ENCODE results near the gene ACMSD. TPM values are rescaled to one million over a fixed set of nuclear protein-coding genes. Genes with fewer than 3 reads are reported as not detected.

Gene ACMSD
- total RNA-seq, 4 donors from 2014 or later = not detected

DNA sequence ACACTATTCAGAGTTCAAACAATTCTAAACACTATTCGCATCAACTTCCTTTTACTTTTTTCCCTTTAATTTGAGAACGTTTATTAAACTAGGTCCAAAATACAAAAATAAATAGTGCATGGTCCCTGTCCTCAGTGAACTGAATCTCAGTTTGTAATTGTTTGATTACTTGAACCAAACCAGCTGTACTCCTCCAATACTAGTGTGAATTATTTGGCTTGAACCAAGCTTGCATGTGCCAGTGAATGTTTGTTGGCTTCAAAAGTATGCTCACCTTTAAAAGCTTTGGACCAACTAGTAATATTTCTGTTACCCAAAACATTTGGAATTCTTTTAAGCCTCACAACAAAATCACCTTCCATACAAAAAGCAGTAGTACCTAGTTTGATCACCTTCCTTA lies 95.7 kb downstream of the ACMSD start:
- no peak for TF ChIP-seq POLR2A (IDR thresholded peaks at IDR 0.05)
- TF ChIP-seq, protein P1, sequence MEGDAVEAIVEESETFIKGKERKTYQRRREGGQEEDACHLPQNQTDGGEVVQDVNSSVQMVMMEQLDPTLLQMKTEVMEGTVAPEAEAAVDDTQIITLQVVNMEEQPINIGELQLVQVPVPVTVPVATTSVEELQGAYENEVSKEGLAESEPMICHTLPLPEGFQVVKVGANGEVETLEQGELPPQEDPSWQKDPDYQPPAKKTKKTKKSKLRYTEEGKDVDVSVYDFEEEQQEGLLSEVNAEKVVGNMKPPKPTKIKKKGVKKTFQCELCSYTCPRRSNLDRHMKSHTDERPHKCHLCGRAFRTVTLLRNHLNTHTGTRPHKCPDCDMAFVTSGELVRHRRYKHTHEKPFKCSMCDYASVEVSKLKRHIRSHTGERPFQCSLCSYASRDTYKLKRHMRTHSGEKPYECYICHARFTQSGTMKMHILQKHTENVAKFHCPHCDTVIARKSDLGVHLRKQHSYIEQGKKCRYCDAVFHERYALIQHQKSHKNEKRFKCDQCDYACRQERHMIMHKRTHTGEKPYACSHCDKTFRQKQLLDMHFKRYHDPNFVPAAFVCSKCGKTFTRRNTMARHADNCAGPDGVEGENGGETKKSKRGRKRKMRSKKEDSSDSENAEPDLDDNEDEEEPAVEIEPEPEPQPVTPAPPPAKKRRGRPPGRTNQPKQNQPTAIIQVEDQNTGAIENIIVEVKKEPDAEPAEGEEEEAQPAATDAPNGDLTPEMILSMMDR (IDR thresholded peaks at IDR 0.05) = no peak
- H3K4me3 ChIP-seq (ENCODE audit: low read depth, poor library complexity, severe bottlenecking) = no peak overlapping the region
- intact Hi-C loops (cut with DNase I; ENCODE audit: low total_unique reads) = no loop called here
- DNase-seq (ENCODE audit: low spot score in 2 of 2) = no peak
- 58 to 68% methylated on average over 2 of the region's 2 CpGs for WGBS, 2 donors

DNA sequence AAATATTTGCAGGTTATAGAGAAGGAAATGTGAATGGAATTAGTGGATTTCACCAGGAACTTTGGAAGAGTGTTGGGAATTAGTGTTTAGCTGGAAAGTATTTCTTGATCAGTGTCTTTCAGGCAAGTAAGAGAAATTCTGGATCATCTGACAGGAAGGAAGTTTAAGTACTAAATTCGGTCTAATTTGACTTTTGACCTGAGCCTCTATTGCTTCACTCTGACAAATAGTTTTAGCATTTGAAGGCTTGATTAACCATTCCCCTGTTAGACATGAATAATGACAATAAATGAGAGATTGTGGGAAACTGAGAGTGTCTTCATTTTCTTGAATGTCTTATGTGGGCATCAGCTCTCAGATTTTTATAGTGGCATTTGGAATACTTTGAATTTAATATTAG lies 96.2 kb downstream of the ACMSD start:
- WGBS, 2 donors = 20 to 29% methylated on average over 1 of the region's 1 CpG
- no peak overlapping the region for H3K4me3 ChIP-seq (ENCODE audit: low read depth, poor library complexity, severe bottlenecking)
- no peak for TF ChIP-seq POLR2A (IDR thresholded peaks at IDR 0.05)
- TF ChIP-seq, protein P1 (IDR thresholded peaks at IDR 0.05) = no peak
- no peak for DNase-seq (ENCODE audit: low spot score in 2 of 2)
- intact Hi-C loops (cut with DNase I; ENCODE audit: low total_unique reads) = no loop called here

DNA sequence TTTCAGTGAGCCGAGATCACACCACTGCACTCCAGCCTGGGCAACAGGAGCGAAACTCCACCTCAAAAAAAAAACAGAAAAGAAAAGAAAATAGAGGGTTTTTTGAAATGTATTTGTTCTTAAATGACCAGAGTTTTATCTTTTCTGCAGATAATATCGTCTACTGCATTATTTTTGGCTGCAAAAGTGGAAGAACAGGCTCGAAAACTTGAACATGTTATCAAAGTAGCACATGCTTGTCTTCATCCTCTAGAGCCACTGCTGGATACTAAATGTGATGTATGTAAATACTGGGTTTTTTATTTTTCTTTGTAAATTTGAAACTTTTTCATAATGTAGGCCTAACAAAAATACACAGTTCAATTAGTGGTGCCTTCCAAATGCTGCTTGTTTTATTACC lies 98.3 kb downstream of the ACMSD start:
- no peak overlapping the region for H3K4me3 ChIP-seq (ENCODE audit: low read depth, poor library complexity, severe bottlenecking)
- TF ChIP-seq, protein P1 (IDR thresholded peaks at IDR 0.05) = no peak
- no peak for TF ChIP-seq POLR2A (IDR thresholded peaks at IDR 0.05)
- 49 to 62% methylated on average over 4 of the region's 4 CpGs for WGBS, 2 donors
- no peak for DNase-seq (ENCODE audit: low spot score in 2 of 2)
- intact Hi-C loops (cut with DNase I; ENCODE audit: low total_unique reads) = no loop called here

DNA sequence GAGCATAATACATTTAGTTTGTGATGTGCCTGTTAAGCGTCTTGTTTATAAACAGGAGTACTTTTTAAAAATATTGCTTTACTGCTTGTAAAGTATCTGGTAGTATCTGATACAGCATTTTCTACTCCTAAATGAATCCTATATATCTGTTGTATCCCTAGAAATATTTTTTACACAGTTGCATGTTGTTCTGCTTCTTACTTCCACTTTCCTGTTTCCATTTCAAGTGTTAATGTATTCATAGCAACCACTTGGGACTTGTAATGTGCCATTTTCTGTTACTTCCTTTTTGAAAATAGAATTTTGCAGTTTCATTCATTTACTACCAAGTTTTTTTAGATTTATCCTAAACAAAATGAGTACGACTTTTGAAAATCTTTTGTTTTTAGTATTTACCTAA lies 105.1 kb downstream of the ACMSD start:
- intact Hi-C loops (cut with DNase I; ENCODE audit: low total_unique reads) = no loop called here
- 83 to 86% methylated on average over 2 of the region's 2 CpGs for WGBS, 2 donors
- H3K4me3 ChIP-seq (ENCODE audit: low read depth, poor library complexity, severe bottlenecking) = no peak overlapping the region
- no peak for DNase-seq (ENCODE audit: low spot score in 2 of 2)
- TF ChIP-seq, protein P1 (IDR thresholded peaks at IDR 0.05) = no peak

DNA sequence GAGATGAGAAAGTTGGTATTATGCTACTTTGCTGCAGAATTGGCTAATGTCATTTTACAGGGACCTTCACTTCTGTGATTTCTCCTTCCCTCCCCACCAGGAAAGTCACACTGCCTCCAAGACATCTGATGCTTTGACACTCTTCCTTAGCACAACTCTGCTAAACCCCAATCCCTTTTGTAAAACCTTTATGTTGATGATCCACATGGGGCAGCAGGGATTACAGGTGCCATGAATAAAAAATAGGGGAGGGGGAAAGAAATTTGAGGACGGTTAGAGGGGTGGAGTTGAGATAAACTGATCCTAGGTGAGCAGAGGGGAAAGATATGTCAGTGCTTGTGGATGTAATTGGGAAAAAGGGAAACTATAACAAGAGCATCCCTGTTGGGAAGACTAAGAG lies 106.6 kb downstream of the ACMSD start:
- no peak overlapping the region for H3K4me3 ChIP-seq (ENCODE audit: low read depth, poor library complexity, severe bottlenecking)
- intact Hi-C loops (cut with DNase I; ENCODE audit: low total_unique reads) = no loop called here
- 78 to 91% methylated on average over 1 of the region's 1 CpG for WGBS, 2 donors
- no peak for TF ChIP-seq POLR2A (IDR thresholded peaks at IDR 0.05)
- TF ChIP-seq, protein P1 (IDR thresholded peaks at IDR 0.05) = no peak
- no peak for DNase-seq (ENCODE audit: low spot score in 2 of 2)

DNA sequence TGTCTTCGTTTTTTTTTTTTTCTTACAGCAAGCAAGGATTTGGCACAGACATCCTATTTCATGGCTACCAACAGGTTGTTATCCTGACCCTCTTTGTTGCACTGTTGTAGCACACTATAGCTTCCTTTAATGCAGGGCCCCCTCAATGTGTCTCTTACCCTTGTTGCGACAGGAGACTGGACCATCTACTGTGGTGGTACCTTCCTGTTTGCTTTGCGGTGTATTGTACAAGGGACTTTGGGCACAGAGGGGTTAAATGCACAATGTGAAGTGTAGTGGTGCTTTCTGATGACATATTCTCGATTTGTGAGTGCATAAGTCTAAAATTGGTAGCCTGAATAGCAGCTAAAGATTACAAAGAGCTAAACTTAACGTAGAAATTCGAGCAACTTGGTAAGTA lies 107.7 kb downstream of the ACMSD start:
- H3K4me3 ChIP-seq (ENCODE audit: low read depth, poor library complexity, severe bottlenecking) = no peak overlapping the region
- intact Hi-C loops (cut with DNase I; ENCODE audit: low total_unique reads) = no loop called here
- TF ChIP-seq, protein P1 (IDR thresholded peaks at IDR 0.05) = no peak
- no peak for TF ChIP-seq POLR2A (IDR thresholded peaks at IDR 0.05)
- 89 to 92% methylated on average over 6 of the region's 6 CpGs for WGBS, 2 donors
- no peak for DNase-seq (ENCODE audit: low spot score in 2 of 2)

All from lower leg skin (tissue), 4 donors.